Activated T-helper 1 cell treated with anti-CD3 and anti-CD28 coated beads, Interleukin-12 subunit alpha, Interleukin-12 subunit beta, Interleukin-2, Interleukin-4 antibody, amounts not matched to agents 30 ng/mL and 10 ng/mL and 1 ng/mL, durations not matched to agents 14 hours and 24 hours and 36 hours (primary cell): ENCODE measurements around the gene DNAJC21. TPM values are rescaled to one million over a fixed set of nuclear protein-coding genes. Genes with fewer than 3 reads are reported as not detected.

ENCODE experiments used
- DNase-seq: peaks from one replicate; pipeline ENCODE4 v3.0.0; 2021; ENCODE audit warnings: low spot score
- H3K27ac Mint-ChIP-seq: one replicate; pipeline ENCODE4 v1.8.0; 2021; ENCODE audit warnings: mild to moderate bottlenecking, mixed read lengths
- H3K27me3 Mint-ChIP-seq: one replicate; pipeline ENCODE4 v1.8.0; 2022; ENCODE audit warnings: mild to moderate bottlenecking, moderate library complexity, mixed read lengths; ENCODE audit not compliant: insufficient read depth
- H3K36me3 Mint-ChIP-seq: one replicate; pipeline ENCODE4 v1.8.0; 2021; ENCODE audit warnings: low read depth, mixed read lengths
- H3K4me1 Mint-ChIP-seq: one replicate; pipeline ENCODE4 v1.8.0; 2021; ENCODE audit warnings: low read depth, mixed read lengths
- H3K4me3 Mint-ChIP-seq: one replicate; pipeline ENCODE4 v1.8.0; 2021; ENCODE audit warnings: mild to moderate bottlenecking, moderate library complexity, mixed read lengths
- H3K9me3 Mint-ChIP-seq: one replicate; pipeline ENCODE4 v1.8.0; 2021; ENCODE audit warnings: mixed read lengths
- intact Hi-C: fragments of 100-400 bp; cut with micrococcal nuclease; formaldehyde crosslinking; loops from one replicate; pipeline ENCODE4 v1.15.1; 2024
- total RNA-seq: library from RNA; stranded (reverse); gene quantifications from 2 replicates; pipeline ENCODE4 v1.2.3, GENCODE V29; 2022

The DNAJC21 gene
- total RNA-seq, 1 donor from 2014 or later = 64.0 TPM

DNA sequence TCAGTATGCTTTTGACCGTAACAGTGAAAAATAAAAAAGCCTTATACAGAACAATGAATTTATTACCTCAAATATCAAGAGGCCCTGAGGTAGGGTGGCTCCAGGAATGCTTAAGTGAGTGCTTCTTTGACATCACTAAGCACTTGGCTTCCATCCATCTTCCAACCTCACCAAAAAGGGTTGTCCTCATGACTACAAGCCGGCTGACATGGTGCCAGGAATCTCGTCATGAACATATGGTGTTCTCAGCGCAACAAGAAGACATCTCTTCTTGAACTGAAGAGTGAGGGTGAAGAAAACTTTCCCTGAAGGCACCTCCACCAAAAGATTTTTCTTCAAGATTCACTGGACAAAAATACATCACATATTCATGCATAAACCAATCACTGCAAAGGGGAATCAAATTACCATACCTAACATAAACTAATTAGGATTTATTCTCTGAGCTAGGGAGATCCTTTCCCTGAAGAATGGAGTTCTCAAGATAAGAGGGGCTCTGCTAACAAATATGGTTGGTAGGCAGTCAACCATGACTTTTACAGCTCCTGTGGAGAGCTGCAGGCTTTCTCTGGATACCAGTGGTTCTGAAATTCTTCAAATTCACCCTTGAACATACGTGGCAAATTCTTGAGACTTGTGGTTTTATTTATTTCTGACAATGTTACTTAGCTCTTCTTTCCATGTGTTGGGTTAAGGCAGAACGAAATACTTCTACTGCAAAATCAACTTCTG lies 68.9 kb downstream of the DNAJC21 start:
- no peak for DNase-seq
- H3K4me1 Mint-ChIP-seq = no peaks in the 10 kb centered on the region
- no peaks in the 10 kb centered on the region for H3K9me3 Mint-ChIP-seq
- intact Hi-C loops = no loop called here
- H3K27me3 Mint-ChIP-seq = peaks cover 14% of the 10 kb centered on the region
- H3K4me3 Mint-ChIP-seq = no peak overlapping the region
- H3K36me3 Mint-ChIP-seq = no peaks in the 10 kb centered on the region
- no peak overlapping the region for H3K27ac Mint-ChIP-seq

DNA sequence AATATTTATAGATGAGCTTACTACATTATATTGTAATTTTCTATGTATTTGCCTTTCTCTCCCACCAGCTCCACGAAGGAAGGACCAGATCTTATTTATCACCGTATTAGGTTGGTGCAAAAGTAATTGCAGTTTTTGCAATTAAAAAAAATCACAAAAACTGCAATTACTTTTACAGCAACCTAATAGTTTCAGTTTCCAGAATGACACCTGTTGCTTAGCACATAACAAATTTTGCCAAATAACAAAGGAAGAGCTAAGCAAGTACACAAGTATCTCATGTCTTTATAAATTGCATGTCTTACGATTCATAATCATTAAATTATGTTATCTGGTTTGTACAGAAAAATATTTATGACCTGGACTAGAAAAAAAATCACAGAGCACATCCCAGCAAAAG lies 72.5 kb downstream of the DNAJC21 start:
- Mint-ChIP-seq H3K4me1 (no peaks in the 10 kb centered on the region), H3K9me3 (no peaks in the 10 kb centered on the region), H3K4me3 (no peak overlapping the region), H3K36me3 (no peaks in the 10 kb centered on the region), H3K27ac (no peak overlapping the region), H3K27me3 (peaks cover 11% of the 10 kb centered on the region)
- DNase-seq = no peak
- intact Hi-C loops = loop anchor here (2.0 to 5.0 kb wide), 2 partner anchors 85 to 163 kb away; partner anchors contain the start of genes BRIX1, RAD1 and TTC23L

DNA sequence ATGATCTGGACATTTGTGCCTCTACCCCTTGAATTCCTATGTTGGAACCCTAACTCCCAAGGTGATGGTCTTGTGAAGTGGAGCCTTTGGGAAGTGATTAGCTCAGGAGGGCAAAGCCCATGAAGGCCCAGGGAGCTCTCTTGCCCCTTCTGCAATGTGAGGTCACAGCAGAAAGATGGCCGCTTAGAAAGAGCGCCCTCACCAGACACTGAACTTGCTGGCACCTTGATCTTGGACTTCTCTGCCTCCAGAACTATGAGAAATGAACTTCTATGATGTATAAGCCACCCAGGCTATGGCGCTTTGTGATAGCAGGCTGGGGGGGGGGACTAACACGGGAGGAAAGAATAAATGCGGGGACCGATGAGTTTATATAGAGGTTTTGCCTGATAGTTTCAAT lies 73.1 kb downstream of the DNAJC21 start:
- intact Hi-C loops = loop anchor here (2.0 to 5.0 kb wide), 2 partner anchors 85 to 164 kb away; partner anchors contain the start of genes BRIX1, RAD1 and TTC23L
- Mint-ChIP-seq H3K9me3 (no peaks in the 10 kb centered on the region), H3K27ac (no peak overlapping the region), H3K27me3 (peaks cover 9% of the 10 kb centered on the region), H3K4me3 (no peak overlapping the region), H3K4me1 (no peaks in the 10 kb centered on the region), H3K36me3 (no peaks in the 10 kb centered on the region)
- DNase-seq = no peak

DNA sequence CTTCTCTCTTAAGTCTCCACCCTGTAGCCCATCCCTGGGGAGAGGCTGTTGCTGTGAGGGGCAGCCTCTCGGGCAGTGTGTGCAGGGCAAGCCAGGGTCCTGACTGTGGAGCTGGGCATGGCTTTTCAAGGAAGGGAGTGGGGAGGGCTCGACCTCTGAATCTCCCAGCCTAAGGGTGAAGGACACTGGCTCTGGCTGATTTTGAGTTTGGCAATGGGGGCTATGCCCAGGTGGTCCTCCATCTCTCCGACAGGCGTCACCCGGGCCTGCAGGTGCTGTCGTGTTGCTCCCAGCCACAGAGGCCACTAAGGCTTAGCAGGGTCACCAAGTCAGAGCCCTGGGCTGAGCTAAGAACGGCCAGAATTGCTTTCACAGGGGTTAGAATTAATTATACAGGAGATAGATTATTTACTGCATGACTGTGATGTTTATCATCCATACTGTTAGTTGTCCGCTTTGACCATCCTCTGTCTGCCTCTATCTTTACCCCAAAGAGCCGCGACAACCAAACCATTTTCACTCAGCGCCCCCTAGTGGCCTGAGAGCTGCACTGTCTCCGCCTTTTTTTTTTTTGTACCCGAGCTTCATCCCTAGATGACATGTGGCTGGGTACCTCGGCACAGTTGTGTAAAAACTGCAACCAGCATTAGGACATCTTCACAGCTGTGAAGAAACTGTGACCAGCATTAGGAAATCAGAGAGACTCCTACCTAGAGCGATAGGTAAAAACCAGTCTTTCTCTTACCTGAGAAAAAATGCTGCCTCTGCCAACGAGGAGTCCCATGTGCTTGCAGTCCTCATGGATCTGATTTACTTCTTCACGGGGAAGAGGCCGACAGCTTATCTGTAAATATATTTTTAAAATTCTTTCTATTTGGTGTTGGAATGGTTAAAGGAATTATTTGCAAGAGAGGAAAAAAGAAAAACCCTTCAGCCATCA lies 73.9 kb downstream of the DNAJC21 start:
- H3K27ac Mint-ChIP-seq = no peak overlapping the region
- no peak overlapping the region for H3K4me3 Mint-ChIP-seq
- no peaks in the 10 kb centered on the region for H3K9me3 Mint-ChIP-seq
- no peaks in the 10 kb centered on the region for H3K4me1 Mint-ChIP-seq
- intact Hi-C loops = loop anchor here (1.0 to 5.0 kb wide), 5 partner anchors 45 to 517 kb away; partner anchors contain the start of genes BRIX1, RAD1 and TTC23L
- DNase-seq = peak; percentile 40
- no peaks in the 10 kb centered on the region for H3K36me3 Mint-ChIP-seq
- peaks cover 9% of the 10 kb centered on the region for H3K27me3 Mint-ChIP-seq

DNA sequence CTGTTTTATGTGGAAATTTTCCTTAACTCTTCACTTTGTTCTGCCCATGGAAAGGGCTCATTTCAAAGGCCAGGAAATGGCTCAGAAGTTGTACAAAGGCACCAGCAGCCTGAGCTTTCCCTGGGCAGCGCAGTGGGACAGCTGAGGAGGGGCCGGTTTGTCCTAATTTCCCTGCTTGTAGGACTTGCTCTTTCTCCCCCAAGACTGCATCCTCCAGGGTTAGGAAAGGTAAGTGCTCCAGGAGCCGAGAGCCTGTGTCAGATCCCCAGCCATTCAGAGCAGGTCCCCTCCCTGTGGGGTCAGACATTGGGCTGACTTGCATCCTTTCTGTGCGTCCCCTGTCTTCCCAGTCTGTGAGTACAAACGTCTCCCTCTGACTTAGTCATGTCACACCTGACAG lies 74.8 kb downstream of the DNAJC21 start:
- Mint-ChIP-seq H3K9me3 (no peaks in the 10 kb centered on the region), H3K36me3 (no peaks in the 10 kb centered on the region), H3K27me3 (peaks cover 10% of the 10 kb centered on the region), H3K27ac (no peak overlapping the region), H3K4me3 (no peak overlapping the region), H3K4me1 (no peaks in the 10 kb centered on the region)
- intact Hi-C loops = loop anchor here (5.0 kb wide), 1 partner anchor 87 kb away; the partner anchor contains the start of genes BRIX1 and RAD1
- no peak for DNase-seq

DNA sequence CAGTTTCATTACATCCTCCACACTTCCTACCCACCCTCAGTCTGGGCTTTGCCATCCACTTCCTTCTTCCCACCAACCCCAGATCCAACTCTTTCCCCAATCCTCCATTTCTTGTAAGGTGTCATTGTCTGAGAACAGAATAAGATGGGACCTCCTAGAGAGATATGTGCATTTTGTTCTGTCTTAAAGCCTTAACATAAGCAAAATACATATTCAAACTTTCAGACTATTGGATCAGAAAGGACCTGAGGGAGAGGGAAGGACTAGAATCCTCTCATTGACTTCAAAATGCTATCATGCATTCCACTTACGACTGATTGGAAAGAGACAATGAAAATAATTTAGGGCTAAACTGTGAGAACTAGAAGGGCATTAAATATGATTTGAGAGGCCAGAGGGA lies 75.4 kb downstream of the DNAJC21 start:
- H3K4me3 Mint-ChIP-seq = no peak overlapping the region
- DNase-seq = no peak
- intact Hi-C loops = loop anchor here (5.0 kb wide), 1 partner anchor 87 kb away; the partner anchor contains the start of genes BRIX1 and RAD1
- H3K27ac Mint-ChIP-seq = no peak overlapping the region
- H3K9me3 Mint-ChIP-seq = no peaks in the 10 kb centered on the region
- no peaks in the 10 kb centered on the region for H3K4me1 Mint-ChIP-seq
- H3K36me3 Mint-ChIP-seq = no peaks in the 10 kb centered on the region
- H3K27me3 Mint-ChIP-seq = peaks cover 13% of the 10 kb centered on the region

Other genes starting within 250 kb of the DNAJC21 start
- not detected in 2 replicates for gene TTC23L, start 90.4 kb upstream of the DNAJC21 start, total RNA-seq
- gene RAD1, start 14.1 kb upstream of the DNAJC21 start, total RNA-seq = 45.7 and 47.1 TPM in 2 replicates
- 110 TPM in 2 replicates for gene BRIX1, start 13.8 kb upstream of the DNAJC21 start, total RNA-seq
- not detected in 2 replicates for gene AGXT2, start 118.4 kb downstream of the DNAJC21 start, total RNA-seq